ENCODE data around the gene PRKCB. TPM values are rescaled to one million over a fixed set of nuclear protein-coding genes. Genes with fewer than 3 reads are reported as not detected.

PRKCB gene
- total RNA-seq, 1 experiment from 2014 or later, result 0.89 TPM

GRCh38 chr16:24150282-24150681, 314.5 kb downstream of the PRKCB start:
- intact Hi-C loops (cut with micrococcal nuclease), result no loop called here
- ChIA-PET CTCF (no interaction called here), POLR2A (no interaction called here), RAD21 (ENCODE audit: low non-redundant PET in 1 of 2, low total read pairs in 2 of 2, uncharacterized antibody in 2 of 2, unreplicated experiment in 2 of 2) (no interaction called here)
- Histone ChIP-seq H3K79me2 (ENCODE audit: insufficient read depth, low read length) (no peaks in the 10 kb centered on the region), H3K27me3 (ENCODE audit: insufficient read depth, low read length) (peaks cover 17% of the 10 kb centered on the region), H3K4me3 (replicated peaks in 1 of 2; ENCODE audit: low read depth in 1 of 2, low read length in 2 of 2) (no peak overlapping the region), H3K36me3 (ENCODE audit: control insufficient read depth in 1 of 2, insufficient read depth in 2 of 2, low read length in 2 of 2) (no peaks in the 10 kb centered on the region), H3K27ac (ENCODE audit: low read depth, low read length) (no peak overlapping the region), H3K9me3 (ENCODE audit: control insufficient read depth in 1 of 2, insufficient read depth in 1 of 2, low read depth in 1 of 2, low read length in 2 of 2) (no peaks in the 10 kb centered on the region), H3K9ac (ENCODE audit: low read length) (no peak overlapping the region), H3K9me2 (ENCODE audit: insufficient read depth) (no peaks in the 10 kb centered on the region), H2AFZ (ENCODE audit: low read depth, low read length, poor library complexity, severe bottlenecking) (no peak overlapping the region), H3K4me2 (ENCODE audit: low read length) (no peak overlapping the region), H4K20me1 (ENCODE audit: insufficient read depth) (no peaks in the 10 kb centered on the region), H3K4me1 (ENCODE audit: control insufficient read depth in 1 of 2, insufficient read depth in 2 of 2, low read length in 2 of 2) (no peaks in the 10 kb centered on the region)
- TF ChIP-seq MAX (IDR thresholded peaks at IDR 0.05) (no peak), ZNF274 (IDR thresholded peaks at IDR 0.05; ENCODE audit: low read depth, low read length) (no peak), REST (IDR thresholded peaks at IDR 0.05; ENCODE audit: low read depth) (no peak), POLR2A (IDR thresholded peaks at IDR 0.05; ENCODE audit: borderline replicate concordance, extremely low read depth, insufficient read depth, insufficient read length) (no peak), SIN3A (IDR thresholded peaks at IDR 0.05; ENCODE audit: low read depth) (no peak), FOSL1 (IDR thresholded peaks at IDR 0.05; ENCODE audit: low read depth) (no peak), CTCF (IDR thresholded peaks at IDR 0.05 in 2 of 3, conservative IDR thresholded peaks at IDR 0.05 in 1 of 3; ENCODE audit: borderline replicate concordance in 1 of 3, insufficient read depth in 1 of 3, low read depth in 2 of 3, low read length in 2 of 3) (no peak), CBX3 (IDR thresholded peaks at IDR 0.05; ENCODE audit: low read depth) (no peak), POLR2AphosphoS5 (IDR thresholded peaks at IDR 0.05; ENCODE audit: low read depth, low read length) (no peak), ZFX (IDR thresholded peaks at IDR 0.05) (no peak), ZBTB33 (IDR thresholded peaks at IDR 0.05; ENCODE audit: extremely low read depth, insufficient replicate concordance, low read length) (no peak), ATF3 (IDR thresholded peaks at IDR 0.05) (no peak), TCF7L2 (IDR thresholded peaks at IDR 0.05; ENCODE audit: borderline replicate concordance, extremely low read depth, insufficient read depth, insufficient read length) (no peak), EZH2 (IDR thresholded peaks at IDR 0.05) (no peak), SRF (IDR thresholded peaks at IDR 0.05; ENCODE audit: low read depth) (no peak), EGR1 (IDR thresholded peaks at IDR 0.05; ENCODE audit: low read depth) (no peak)
- DNase-seq (ENCODE audit: low read depth, low spot score) (no peak), ATAC-seq (no peak)
- no TSS peak for BruUV-seq (replicated peaks)

Measured in HCT116 (cell line).